HEK293 (cell line): ENCODE data around the gene HEBP2.

Source experiments
- CTCF ChIA-PET: fragments of 350-600 bp; formaldehyde crosslinking; extraction: SDS; loops from one replicate; lab custom pipeline; 2021; ENCODE audit warnings: antibody characterized with exemption; lab: Yijun Ruan, JAX
- POLR2A ChIA-PET: fragments of 300-600 bp; formaldehyde crosslinking; extraction: SDS; loops from one replicate; lab custom pipeline; 2020; ENCODE audit warnings: antibody characterized with exemption, inconsistent platforms; lab: Yijun Ruan, JAX
- H3K27ac ChIP-seq: fragments of 200-500 bp; sonication (Bioruptor generic); 2 replicates; pipeline ENCODE4 v1.5.1; 2014; ENCODE audit warnings: low read depth, low read length, control low read depth, inconsistent platforms; ENCODE audit errors: extremely low read depth
- H3K36me3 ChIP-seq, 2 experiments: fragments of 200-500 bp in 1 of 2; sonication (Bioruptor generic) in 1 of 2; 1 replicate in 1 of 2; 2 replicates in 1 of 2; pipeline ENCODE4 v1.5.1; 2014 to 2017; ENCODE audit warnings: inconsistent platforms in 2 of 2, low read length in 2 of 2; ENCODE audit not compliant: control insufficient read depth in 2 of 2, insufficient read depth in 1 of 2
- H3K4me1 ChIP-seq: fragments of 200-500 bp; sonication (Bioruptor generic); 2 replicates; pipeline ENCODE4 v1.5.1; 2014; ENCODE audit warnings: mild to moderate bottlenecking, low read length, inconsistent platforms; ENCODE audit not compliant: control insufficient read depth, insufficient read depth
- H3K4me3 ChIP-seq: 2 replicates; pipeline ENCODE4 v1.5.1; 2011; ENCODE audit warnings: low read depth, mild to moderate bottlenecking, control low read depth, low read length, moderate library complexity
- H3K9me3 ChIP-seq: fragments of 200-500 bp; sonication (Bioruptor generic); 2 replicates; pipeline ENCODE4 v1.5.1; 2014; ENCODE audit warnings: low read depth, low read length, inconsistent platforms; ENCODE audit not compliant: control insufficient read depth, insufficient read depth
- SALL2 ChIP-seq: fragments of 450-650 bp; formaldehyde crosslinking; IDR thresholded peaks from 2 replicates; pipeline ENCODE4 v1.5.0; 2017; ENCODE audit warnings: missing biosample characterization, mild to moderate bottlenecking, missing genetic modification characterization, borderline replicate concordance
- SCRT2 ChIP-seq: fragments of 450-650 bp; formaldehyde crosslinking; IDR thresholded peaks from 2 replicates; pipeline ENCODE4 v1.5.1; 2016; ENCODE audit warnings: missing biosample characterization, missing genetic modification characterization
- ZBTB21 ChIP-seq: fragments of 450-650 bp; formaldehyde crosslinking; IDR thresholded peaks from 2 replicates; pipeline ENCODE4 v1.5.1; 2017; ENCODE audit warnings: missing biosample characterization, missing genetic modification characterization
- ZBTB26 ChIP-seq: fragments of 450-650 bp; formaldehyde crosslinking; optimal IDR thresholded peaks from 2 replicates; pipeline ENCODE3; 2016; ENCODE audit warnings: missing biosample characterization, mild to moderate bottlenecking, missing genetic modification characterization
- ZBTB8A ChIP-seq: fragments of 450-650 bp; formaldehyde crosslinking; IDR thresholded peaks from 2 replicates; pipeline ENCODE4 v1.5.1; 2016; ENCODE audit warnings: missing biosample characterization, missing genetic modification characterization
- ZIC2 ChIP-seq: fragments of 450-650 bp; formaldehyde crosslinking; IDR thresholded peaks from 2 replicates; pipeline ENCODE4 v1.5.1; 2016; ENCODE audit warnings: missing biosample characterization, missing genetic modification characterization
- ZNF114 ChIP-seq: fragments of 450-650 bp; formaldehyde crosslinking; IDR thresholded peaks from 2 replicates; pipeline ENCODE4 v1.5.0; 2017; ENCODE audit warnings: missing biosample characterization, missing genetic modification characterization
- ZNF132 ChIP-seq: fragments of 450-650 bp; formaldehyde crosslinking; IDR thresholded peaks from 2 replicates; pipeline ENCODE4 v1.5.1; 2017; ENCODE audit warnings: missing biosample characterization, missing genetic modification characterization, borderline replicate concordance
- ZNF426 ChIP-seq: fragments of 450-650 bp; formaldehyde crosslinking; IDR thresholded peaks from 2 replicates; pipeline ENCODE4 v1.5.1; 2017; ENCODE audit warnings: missing biosample characterization, missing genetic modification characterization, mild to moderate bottlenecking, inconsistent platforms, moderate library complexity
- ZNF529 ChIP-seq: fragments of 450-650 bp; formaldehyde crosslinking; IDR thresholded peaks from 2 replicates; pipeline ENCODE4 v1.5.1; 2017; ENCODE audit warnings: missing genetic modification characterization, missing biosample characterization; ENCODE audit not compliant: insufficient replicate concordance
- ZNF621 ChIP-seq: fragments of 450-650 bp; formaldehyde crosslinking; IDR thresholded peaks from 2 replicates; pipeline ENCODE4 v1.5.1; 2017; ENCODE audit warnings: missing biosample characterization, missing genetic modification characterization
- ZNF624 ChIP-seq: fragments of 450-650 bp; formaldehyde crosslinking; IDR thresholded peaks from 2 replicates; pipeline ENCODE4 v1.5.1; 2017; ENCODE audit warnings: missing biosample characterization, missing genetic modification characterization
- ZSCAN30 ChIP-seq: fragments of 450-650 bp; IDR thresholded peaks from 2 replicates; pipeline ENCODE4 v1.5.1; 2018; ENCODE audit warnings: missing biosample characterization, mild to moderate bottlenecking, missing genetic modification characterization, moderate library complexity
- TF ChIP-seq, protein P1 (sequence below): fragments of 450-650 bp; formaldehyde crosslinking; IDR thresholded peaks from 2 replicates; pipeline ENCODE4 v1.5.1; 2016; ENCODE audit warnings: missing biosample characterization, missing genetic modification characterization
- TF ChIP-seq, protein P2 (sequence below): fragments of 450-650 bp; formaldehyde crosslinking; IDR thresholded peaks from 2 replicates; pipeline ENCODE4 v1.5.1; 2016; ENCODE audit warnings: missing biosample characterization, missing genetic modification characterization, low read depth
- TF ChIP-seq, protein P3 (sequence below): IDR thresholded peaks from 2 replicates; pipeline ENCODE4 v1.6.1; 2011; ENCODE audit warnings: mild to moderate bottlenecking, low read depth, low read length, borderline replicate concordance

HEBP2 gene

GRCh38 chr6:138455746-138456400 is 51.9 kb downstream of the HEBP2 start:
- H3K36me3 ChIP-seq = no peaks in the 10 kb centered on the region
- H3K27ac ChIP-seq = no peak overlapping the region
- CTCF ChIA-PET = interaction anchor here (0.6 to 2.2 kb wide), 8 partner anchors 13 to 314 kb away, joined by 3 to 10 read pairs (median 3); partner anchors contain the start of gene HEBP2
- no peaks in the 10 kb centered on the region for H3K9me3 ChIP-seq
- POLR2A ChIA-PET = no interaction called here
- peak; percentile 44; the same call in 1 of the 2 replicates for TF ChIP-seq SCRT2 (tag by site-specific recombination)
- no peak for TF ChIP-seq ZIC2 (tag by site-specific recombination)
- no peaks in the 10 kb centered on the region for H3K4me1 ChIP-seq
- no peak overlapping the region for H3K4me3 ChIP-seq

DNA sequence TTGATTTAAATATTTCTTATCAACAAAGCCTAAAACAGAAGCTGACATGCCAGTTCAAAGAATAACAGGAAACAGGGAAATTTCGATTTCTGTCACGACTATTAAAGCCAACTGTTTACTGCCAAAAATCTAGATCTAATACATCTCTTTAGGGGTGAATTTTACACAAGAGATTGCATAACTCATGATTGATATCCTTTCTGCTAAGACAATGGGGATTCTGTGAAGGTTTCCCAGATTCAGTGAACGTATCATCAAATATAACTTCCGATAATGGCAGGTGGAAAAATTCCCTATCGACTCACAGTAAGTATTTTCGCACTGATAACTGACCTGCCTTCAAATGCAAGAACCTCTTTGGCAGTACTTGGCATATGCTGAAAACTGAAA is 52.4 kb downstream of the HEBP2 start:
- H3K4me1 ChIP-seq = no peaks in the 10 kb centered on the region
- H3K4me3 ChIP-seq = no peak overlapping the region
- TF ChIP-seq ZNF621 (tag by site-specific recombination) (no peak), ZNF114 (tag by site-specific recombination) (no peak), ZNF132 (tag by site-specific recombination) (no peak), ZBTB8A (tag by site-specific recombination) (no peak), ZNF426 (no peak), ZBTB21 (no peak), ZSCAN30 (tag by site-specific recombination) (no peak), ZNF624 (tag by site-specific recombination) (no peak), SALL2 (tag by site-specific recombination) (no peak), ZBTB26 (tag by site-specific recombination) (no peak), ZNF529 (tag by site-specific recombination) (no peak)
- TF ChIP-seq, protein P1, sequence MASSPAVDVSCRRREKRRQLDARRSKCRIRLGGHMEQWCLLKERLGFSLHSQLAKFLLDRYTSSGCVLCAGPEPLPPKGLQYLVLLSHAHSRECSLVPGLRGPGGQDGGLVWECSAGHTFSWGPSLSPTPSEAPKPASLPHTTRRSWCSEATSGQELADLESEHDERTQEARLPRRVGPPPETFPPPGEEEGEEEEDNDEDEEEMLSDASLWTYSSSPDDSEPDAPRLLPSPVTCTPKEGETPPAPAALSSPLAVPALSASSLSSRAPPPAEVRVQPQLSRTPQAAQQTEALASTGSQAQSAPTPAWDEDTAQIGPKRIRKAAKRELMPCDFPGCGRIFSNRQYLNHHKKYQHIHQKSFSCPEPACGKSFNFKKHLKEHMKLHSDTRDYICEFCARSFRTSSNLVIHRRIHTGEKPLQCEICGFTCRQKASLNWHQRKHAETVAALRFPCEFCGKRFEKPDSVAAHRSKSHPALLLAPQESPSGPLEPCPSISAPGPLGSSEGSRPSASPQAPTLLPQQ (tag by site-specific recombination) = no peak
- TF ChIP-seq, protein P2, sequence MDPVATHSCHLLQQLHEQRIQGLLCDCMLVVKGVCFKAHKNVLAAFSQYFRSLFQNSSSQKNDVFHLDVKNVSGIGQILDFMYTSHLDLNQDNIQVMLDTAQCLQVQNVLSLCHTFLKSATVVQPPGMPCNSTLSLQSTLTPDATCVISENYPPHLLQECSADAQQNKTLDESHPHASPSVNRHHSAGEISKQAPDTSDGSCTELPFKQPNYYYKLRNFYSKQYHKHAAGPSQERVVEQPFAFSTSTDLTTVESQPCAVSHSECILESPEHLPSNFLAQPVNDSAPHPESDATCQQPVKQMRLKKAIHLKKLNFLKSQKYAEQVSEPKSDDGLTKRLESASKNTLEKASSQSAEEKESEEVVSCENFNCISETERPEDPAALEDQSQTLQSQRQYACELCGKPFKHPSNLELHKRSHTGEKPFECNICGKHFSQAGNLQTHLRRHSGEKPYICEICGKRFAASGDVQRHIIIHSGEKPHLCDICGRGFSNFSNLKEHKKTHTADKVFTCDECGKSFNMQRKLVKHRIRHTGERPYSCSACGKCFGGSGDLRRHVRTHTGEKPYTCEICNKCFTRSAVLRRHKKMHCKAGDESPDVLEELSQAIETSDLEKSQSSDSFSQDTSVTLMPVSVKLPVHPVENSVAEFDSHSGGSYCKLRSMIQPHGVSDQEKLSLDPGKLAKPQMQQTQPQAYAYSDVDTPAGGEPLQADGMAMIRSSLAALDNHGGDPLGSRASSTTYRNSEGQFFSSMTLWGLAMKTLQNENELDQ (tag by site-specific recombination) = no peak
- TF ChIP-seq, protein P3, sequence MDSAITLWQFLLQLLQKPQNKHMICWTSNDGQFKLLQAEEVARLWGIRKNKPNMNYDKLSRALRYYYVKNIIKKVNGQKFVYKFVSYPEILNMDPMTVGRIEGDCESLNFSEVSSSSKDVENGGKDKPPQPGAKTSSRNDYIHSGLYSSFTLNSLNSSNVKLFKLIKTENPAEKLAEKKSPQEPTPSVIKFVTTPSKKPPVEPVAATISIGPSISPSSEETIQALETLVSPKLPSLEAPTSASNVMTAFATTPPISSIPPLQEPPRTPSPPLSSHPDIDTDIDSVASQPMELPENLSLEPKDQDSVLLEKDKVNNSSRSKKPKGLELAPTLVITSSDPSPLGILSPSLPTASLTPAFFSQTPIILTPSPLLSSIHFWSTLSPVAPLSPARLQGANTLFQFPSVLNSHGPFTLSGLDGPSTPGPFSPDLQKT = no peak
- TF ChIP-seq, all 188 proteins: peak for 0
- ChIA-PET CTCF (interaction anchor here (0.9 to 2.2 kb wide), 7 partner anchors 13 to 313 kb away, joined by 3 to 10 read pairs (median 3); partner anchors contain the start of gene HEBP2), POLR2A (interaction anchor here (0.6 kb wide), 1 partner anchor 21 kb away, joined by 4 read pairs; no protein-coding TSS in a partner anchor)
- Histone ChIP-seq H3K27ac (no peak overlapping the region), H3K9me3 (no peaks in the 10 kb centered on the region), H3K36me3 (no peaks in the 10 kb centered on the region)
